Measurements from ENCODE around the gene ADAD1. TPM values are rescaled to one million over a fixed set of nuclear protein-coding genes. Genes with fewer than 3 reads are reported as not detected.

The ADAD1 gene
- total and polyA plus RNA-seq, 2 donors (not counting 3 experiments of a cell fraction or from before 2014, with no cell fraction given), result not detected

- CTCF ChIA-PET, result no interaction called here
- no peaks in the 10 kb centered on the region for H3K79me2 ChIP-seq (ENCODE audit: control insufficient read depth, insufficient read depth, low read length)
- H3K36me3 ChIP-seq (ENCODE audit: control insufficient read depth in 2 of 2, extremely low read depth in 1 of 2, insufficient read depth in 2 of 2, low read length in 2 of 2), result no peaks in the 10 kb centered on the region
- H3K4me1 ChIP-seq (ENCODE audit: control insufficient read depth, extremely low read depth, insufficient read depth, low read length), result no peaks in the 10 kb centered on the region
- H3K27me3 ChIP-seq (ENCODE audit: control insufficient read depth in 2 of 2, insufficient read depth in 2 of 2, low read length in 2 of 2), result peaks cover 0 to 11% of the 10 kb centered on the region in 2 experiments
- FAIRE-seq (no peak), DNase-seq (ENCODE audit: low read depth, low spot score) (no peak)
- no peak overlapping the region for H2AFZ ChIP-seq (ENCODE audit: low read depth, low read length)
- no peaks in the 10 kb centered on the region for H4K20me1 ChIP-seq (replicated peaks; ENCODE audit: control insufficient read depth, extremely low read depth, insufficient read depth, low read length)
- POLR2A ChIA-PET, result no interaction called here
- dilution Hi-C loops (cut with MboI; ENCODE audit: extremely low pct_ligation_motif_present, low sequenced_read_pairs), result no loop called here
- no peak overlapping the region for H3K4me3 ChIP-seq (replicated peaks in 1 of 3; ENCODE audit: insufficient read depth in 1 of 3, low read depth in 1 of 3, low read length in 3 of 3)
- no peak overlapping the region for H3K4me2 ChIP-seq (ENCODE audit: insufficient read depth, low read length)
- no peaks in the 10 kb centered on the region for H3K9me1 ChIP-seq (replicated peaks; ENCODE audit: control insufficient read depth, extremely low read depth, insufficient read depth, low read length)
- no TSS peak for BruUV-seq (replicated peaks)
- H3K9ac ChIP-seq (replicated peaks; ENCODE audit: extremely low read depth, insufficient read depth, low read length), result no peak overlapping the region
- H3K9me3 ChIP-seq (replicated peaks; ENCODE audit: control insufficient read depth, insufficient read depth, low read length), result no peaks in the 10 kb centered on the region
- intact Hi-C loops (cut with micrococcal nuclease), result no loop called here
- no peak for TF ChIP-seq GATA2 (IDR thresholded peaks at IDR 0.05; ENCODE audit: insufficient read depth, insufficient read length, low read depth, low read length)
- TF ChIP-seq JUN (IDR thresholded peaks at IDR 0.05; ENCODE audit: borderline replicate concordance, insufficient read depth, insufficient read length, low read depth), result no peak
- no peak overlapping the region for H3K27ac ChIP-seq (ENCODE audit: insufficient read depth, low read depth, low read length)
Measured at GRCh38 chr4:122431351-122431750, 52.5 kb downstream of the ADAD1 start.

- Histone ChIP-seq H3K4me3 (replicated peaks in 1 of 3; ENCODE audit: insufficient read depth in 1 of 3, low read depth in 1 of 3, low read length in 3 of 3) (no peak overlapping the region), H3K27ac (ENCODE audit: insufficient read depth, low read depth, low read length) (no peak overlapping the region), H3K9me1 (replicated peaks; ENCODE audit: control insufficient read depth, extremely low read depth, insufficient read depth, low read length) (no peaks in the 10 kb centered on the region), H4K20me1 (replicated peaks; ENCODE audit: control insufficient read depth, extremely low read depth, insufficient read depth, low read length) (no peaks in the 10 kb centered on the region), H3K4me2 (ENCODE audit: insufficient read depth, low read length) (no peak overlapping the region), H3K9me3 (replicated peaks; ENCODE audit: control insufficient read depth, insufficient read depth, low read length) (no peaks in the 10 kb centered on the region), H2AFZ (ENCODE audit: low read depth, low read length) (no peak overlapping the region), H3K79me2 (ENCODE audit: control insufficient read depth, insufficient read depth, low read length) (no peaks in the 10 kb centered on the region), H3K36me3 (ENCODE audit: control insufficient read depth in 2 of 2, extremely low read depth in 1 of 2, insufficient read depth in 2 of 2, low read length in 2 of 2) (no peaks in the 10 kb centered on the region), H3K9ac (replicated peaks; ENCODE audit: extremely low read depth, insufficient read depth, low read length) (no peak overlapping the region), H3K27me3 (ENCODE audit: control insufficient read depth in 2 of 2, insufficient read depth in 2 of 2, low read length in 2 of 2) (peaks cover 0 to 8% of the 10 kb centered on the region in 2 experiments), H3K4me1 (ENCODE audit: control insufficient read depth, extremely low read depth, insufficient read depth, low read length) (no peaks in the 10 kb centered on the region)
- DNase-seq (ENCODE audit: low read depth, low spot score) (no peak), FAIRE-seq (no peak)
- no peak for TF ChIP-seq MAX (IDR thresholded peaks at IDR 0.05; ENCODE audit: insufficient read depth, insufficient read length)
- no peak for TF ChIP-seq CTCF (IDR thresholded peaks at IDR 0.05; ENCODE audit: extremely low read depth in 1 of 2, insufficient read depth in 1 of 2, low read depth in 1 of 2, low read length in 2 of 2)
- no peak for TF ChIP-seq EZH2 (IDR thresholded peaks at IDR 0.05; ENCODE audit: borderline replicate concordance, low read depth, low read length, severe bottlenecking)
- TF ChIP-seq GATA2 (IDR thresholded peaks at IDR 0.05; ENCODE audit: insufficient read depth, insufficient read length, low read depth, low read length), result no peak
- no peak for TF ChIP-seq POLR2AphosphoS5 (IDR thresholded peaks at IDR 0.05; ENCODE audit: insufficient read depth, low read depth, low read length)
- no peak for TF ChIP-seq JUN (IDR thresholded peaks at IDR 0.05; ENCODE audit: borderline replicate concordance, insufficient read depth, insufficient read length, low read depth)
- no peak for TF ChIP-seq POLR2A (IDR thresholded peaks at IDR 0.05; ENCODE audit: low read depth, low read length)
- ChIA-PET POLR2A (no interaction called here), CTCF (no interaction called here)
- intact Hi-C loops (cut with micrococcal nuclease), result no loop called here
- dilution Hi-C loops (cut with MboI; ENCODE audit: extremely low pct_ligation_motif_present, low sequenced_read_pairs), result no loop called here
- BruUV-seq (replicated peaks), result no TSS peak
Measured at GRCh38 chr4:122434285-122434684, 55.5 kb downstream of the ADAD1 start.

Measured in endothelial cell of umbilical vein (primary cell).